GM18858 (cell line): Measurements from ENCODE around the gene ZBTB47.

Experiments used
- ATAC-seq: cut with Tn5 transposase; IDR thresholded peaks from one replicate; pipeline ENCODE4 v1.9.1; 2021; ENCODE audit not compliant: unreplicated experiment

ZBTB47 gene

DNA sequence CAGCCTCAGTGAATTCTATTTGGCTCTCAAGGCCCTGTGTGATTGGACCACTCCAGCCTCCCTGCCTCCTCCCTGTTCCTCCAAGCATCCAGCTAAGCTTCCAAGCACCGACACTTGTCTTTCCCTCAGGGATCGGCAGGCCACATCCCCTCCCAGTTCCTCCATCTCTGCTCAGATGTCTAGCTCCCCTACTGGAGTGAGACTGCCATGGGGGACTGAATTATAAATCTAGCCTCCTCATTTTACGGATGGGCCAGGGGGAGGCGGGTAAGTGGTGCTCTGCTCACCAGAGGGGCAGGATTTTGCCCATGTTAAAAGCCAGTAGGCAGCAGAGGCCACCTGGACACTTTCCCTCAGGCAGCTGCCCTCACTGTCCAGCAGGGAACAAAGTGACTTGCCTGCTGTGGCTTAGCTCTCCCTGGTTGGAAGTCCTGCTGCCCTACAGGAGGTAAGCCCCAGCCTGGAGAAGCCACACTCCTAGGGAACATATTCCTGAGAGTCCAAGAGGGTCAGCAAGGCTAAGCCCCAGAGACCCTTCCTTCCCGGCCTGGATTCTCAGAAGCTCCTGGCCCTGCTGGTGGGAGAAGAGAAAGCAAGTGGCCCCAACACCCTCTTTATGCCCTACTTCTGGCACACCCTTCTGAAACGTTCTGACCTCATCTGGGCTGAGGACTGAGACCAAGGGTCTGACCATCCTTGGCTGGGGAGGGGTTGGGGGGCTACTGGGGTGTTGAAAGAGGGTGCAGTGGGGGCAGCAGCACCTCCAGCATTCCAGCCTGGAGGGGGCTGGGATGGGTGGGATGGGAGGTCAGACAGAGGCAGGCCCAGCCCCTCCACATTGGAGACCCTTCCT, 58.2 kb downstream of the ZBTB47 start:
- ATAC-seq = no peak

DNA sequence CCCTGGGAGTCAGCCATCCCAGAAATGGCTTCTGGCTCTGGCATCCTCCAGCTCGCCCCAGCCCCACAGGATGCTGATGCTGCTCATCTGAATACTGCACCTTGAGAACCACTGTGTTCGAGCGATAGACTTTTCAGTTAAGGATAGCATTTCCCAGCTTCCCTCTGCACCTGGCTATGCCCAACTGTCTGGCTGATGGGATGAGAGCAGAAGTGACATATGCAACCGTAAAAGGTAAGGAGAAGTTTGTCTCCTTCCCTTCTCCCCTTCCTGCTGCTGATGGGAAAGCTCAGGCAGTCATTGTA, 58.8 kb downstream of the ZBTB47 start:
- no peak for ATAC-seq

DNA sequence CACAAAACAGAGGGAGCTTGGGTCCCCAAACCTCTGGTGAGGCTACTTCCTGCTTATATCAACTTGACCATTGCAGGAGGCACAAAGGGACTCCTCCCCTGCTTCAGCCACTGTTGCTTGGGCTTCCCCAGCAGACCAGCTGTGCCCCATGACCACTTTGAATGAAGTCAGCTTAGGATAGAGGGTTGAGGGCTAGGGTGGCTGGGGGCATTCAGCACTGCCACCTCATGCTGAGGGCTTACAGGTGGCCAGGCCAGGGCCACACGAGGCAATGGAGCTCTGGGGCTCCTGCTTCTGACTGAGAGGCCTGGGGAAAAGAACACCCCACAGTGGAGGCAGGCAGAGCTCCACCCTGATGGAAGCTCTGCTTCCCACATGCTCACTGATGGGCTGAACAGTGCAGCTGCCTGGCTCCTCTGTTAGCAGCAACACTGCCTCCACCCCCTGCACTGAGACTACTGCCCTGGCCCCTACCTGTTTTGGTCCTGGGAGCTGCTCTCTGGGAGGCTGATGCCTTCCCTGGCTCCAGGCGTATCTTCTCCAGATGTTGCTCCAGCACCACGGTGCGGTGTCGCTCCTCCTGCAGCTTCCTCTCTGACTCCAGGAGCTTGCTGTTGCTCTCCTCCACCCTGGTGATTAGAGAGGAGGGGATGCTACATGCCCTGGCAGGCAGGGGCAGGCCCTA, 59.3 kb downstream of the ZBTB47 start:
- no peak for ATAC-seq

DNA sequence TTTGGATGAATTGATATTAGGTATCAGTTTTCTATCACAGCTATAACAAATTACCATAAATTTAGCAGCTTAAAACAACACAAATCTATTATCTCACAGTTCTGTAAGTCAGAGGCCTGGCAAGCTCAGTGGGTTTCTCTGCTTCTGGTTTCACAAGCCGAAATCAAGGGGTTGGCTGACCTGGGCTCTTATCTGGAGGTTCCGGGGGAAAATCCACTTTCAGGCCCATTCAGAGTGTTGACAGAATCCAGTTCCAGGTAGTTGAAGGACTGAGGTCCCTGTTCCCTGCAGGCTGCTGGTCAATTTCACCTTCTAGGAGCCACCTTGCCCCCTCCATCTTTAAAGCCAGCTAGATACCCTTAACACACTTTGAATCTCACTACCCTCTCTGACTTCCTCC, 60.2 kb downstream of the ZBTB47 start:
- ATAC-seq = no peak

DNA sequence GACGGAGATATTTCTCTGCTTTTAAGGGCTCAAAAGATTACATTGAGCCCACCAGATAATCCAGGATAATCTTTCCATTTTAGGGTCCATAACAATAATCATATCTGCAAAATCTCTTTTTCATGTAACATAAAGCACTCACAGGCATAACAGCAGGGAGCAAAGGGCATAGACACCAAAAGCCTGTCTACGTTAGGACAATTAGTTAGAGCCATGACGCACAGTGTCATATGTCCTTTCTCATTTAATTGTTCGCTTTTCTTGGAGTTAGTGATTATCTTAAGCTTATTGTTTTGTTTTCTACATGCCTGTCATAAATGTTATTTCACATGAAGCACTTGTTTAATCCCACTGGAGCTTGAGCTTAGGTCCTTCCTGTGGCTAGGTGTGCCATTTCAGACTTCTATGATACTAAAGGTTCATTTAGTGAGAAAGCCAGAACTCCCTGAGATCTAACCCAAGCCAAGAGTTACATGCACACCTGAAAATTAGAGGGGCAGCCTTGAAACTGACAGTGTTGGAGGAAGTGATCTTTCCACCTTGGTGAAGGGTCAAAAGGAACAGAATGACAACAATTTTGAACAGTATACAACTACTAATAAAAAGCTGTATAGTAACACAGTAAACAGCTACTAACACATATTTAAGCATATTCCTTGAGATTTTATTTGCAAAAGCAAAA, 60.8 kb downstream of the ZBTB47 start:
- ATAC-seq = no peak
